ENCODE results near the gene LSM7. TPM values are rescaled to one million over a fixed set of nuclear protein-coding genes. Genes with fewer than 3 reads are reported as not detected.

Gene LSM7
- 112 TPM for total RNA-seq

DNA sequence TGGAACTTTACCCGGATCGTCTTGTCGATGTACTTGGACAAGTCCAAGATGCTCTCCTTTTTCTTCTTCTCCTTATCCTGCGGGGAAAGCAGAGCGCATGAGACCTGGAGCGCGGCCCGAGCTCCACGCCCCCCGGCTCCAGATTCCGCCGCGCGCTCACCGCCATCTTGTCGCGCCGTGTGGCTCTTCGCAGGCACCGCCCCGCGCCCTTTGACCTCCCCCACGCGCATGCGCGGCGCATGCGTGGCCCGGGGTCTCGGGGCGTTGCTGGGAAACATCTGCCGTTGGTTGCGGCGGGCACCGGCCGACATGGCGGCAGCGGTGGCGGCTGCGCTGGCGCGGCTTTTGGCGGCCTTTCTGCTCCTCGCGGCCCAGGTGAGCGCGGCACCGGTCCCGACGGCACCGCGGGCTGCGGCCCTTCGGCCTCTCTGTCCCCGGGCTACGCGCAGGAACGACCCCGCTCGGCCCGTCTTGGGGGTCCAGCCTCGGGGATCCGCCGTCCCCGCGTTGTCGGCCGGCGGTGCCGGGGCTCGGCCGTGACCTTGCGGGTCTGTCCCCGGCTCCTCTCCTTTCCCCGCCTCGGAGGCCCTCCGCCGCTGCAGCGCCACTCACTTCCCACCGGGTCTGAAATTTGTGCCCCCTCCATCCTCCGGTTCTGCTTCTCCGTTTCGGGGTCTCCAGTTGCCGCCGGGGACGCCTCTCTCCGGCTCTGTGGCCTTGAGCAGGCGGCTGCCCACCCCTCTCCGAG lies at the start of gene LSM7, which contains the start of gene SPPL2B:
Gene LSM7, minus strand, starts transcription at position 186 of the 748 bp plus-strand sequence. Its CDS starts 20 bp downstream, at position 166.
Gene SPPL2B, plus strand, starts transcription at position 284 of the 748 bp plus-strand sequence. Its CDS starts 26 bp downstream, at position 310.

GRCh38 chr19:2359992-2360685 lies 31.8 kb upstream of the LSM7 start, which contains the start of gene TMPRSS9:
TSS of gene TMPRSS9 (plus strand) at chr19:2360265. CDS start at chr19:2389786, 29,521 bp downstream.

DNA sequence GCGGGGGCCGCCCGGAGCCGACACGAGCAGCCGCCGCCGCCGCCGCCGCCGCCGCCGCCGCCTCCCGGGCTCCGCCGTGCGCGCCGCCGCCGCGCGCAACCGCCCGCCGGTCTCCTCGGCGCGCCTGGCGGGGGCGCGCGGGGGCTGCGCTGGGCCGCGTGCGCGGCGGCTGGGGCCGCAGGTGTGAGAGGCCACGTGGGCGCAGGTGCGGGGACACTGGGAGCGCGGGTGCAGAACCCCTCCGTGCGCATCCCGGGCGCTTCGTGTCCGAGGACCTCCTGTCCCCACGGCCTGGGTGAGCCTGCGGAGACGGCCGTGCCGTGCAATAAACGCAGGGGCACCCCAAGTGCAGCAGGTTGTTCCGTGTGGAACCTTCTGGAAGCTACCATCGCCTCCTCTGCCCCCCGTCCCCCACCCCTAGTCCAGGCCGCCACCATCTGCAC lies 20.3 kb downstream of the LSM7 start, which contains the start of gene LINGO3:
Gene LINGO3, minus strand, starts transcription at position 41 of the 443 bp plus-strand sequence. CDS start 16,378 bp downstream, outside the sequence.

GRCh38 chr19:2282062-2282861 lies 46.1 kb downstream of the LSM7 start, which contains the start of gene PEAK3:
TSS of gene PEAK3 (minus strand) at chr19:2282175. CDS start at chr19:2280931, 1,244 bp downstream.

Other genes starting within 250 kb of the LSM7 start
- 37.2 TPM for gene MOB3A, start 232.3 kb downstream of the LSM7 start, total RNA-seq
- 2.6 TPM for gene IZUMO4, start 231.7 kb downstream of the LSM7 start, total RNA-seq
- 90.0 TPM for gene AP3D1, start 177.0 kb downstream of the LSM7 start, total RNA-seq
- gene DOT1L, start 164.7 kb downstream of the LSM7 start, total RNA-seq, result 19.2 TPM
- gene PLEKHJ1, start 92.3 kb downstream of the LSM7 start, total RNA-seq, result 56.4 TPM
- gene SF3A2, start 91.8 kb downstream of the LSM7 start, total RNA-seq, result 57.7 TPM
- gene AMH, start 79.3 kb downstream of the LSM7 start, total RNA-seq, result 0.82 TPM
- gene JSRP1, start 72.2 kb downstream of the LSM7 start, total RNA-seq, result 5.2 TPM
- gene PEAK3, start 46.4 kb downstream of the LSM7 start, total RNA-seq, result 0.44 TPM
- gene LINGO3, start 20.4 kb downstream of the LSM7 start, total RNA-seq, result 12.9 TPM
- gene SPPL2B, start 98 bp upstream of the LSM7 start, total RNA-seq, result 58.5 TPM
- gene TMPRSS9, start 31.7 kb upstream of the LSM7 start, total RNA-seq, result 1.0 TPM
- gene TIMM13, start 99.0 kb upstream of the LSM7 start, total RNA-seq, result 32.5 TPM
- 56.0 TPM for gene LMNB2, start 128.4 kb upstream of the LSM7 start, total RNA-seq
- 32.1 TPM for gene GADD45B, start 147.5 kb upstream of the LSM7 start, total RNA-seq

All from camera-type eye (tissue), 1 donor.